GM19395 (cell line): ENCODE measurements around the gene ALDH1A2.
"Not testable (repeated sequence)": the region's sequence is repeated elsewhere in the genome, so short reads cannot be mapped to it uniquely, and the experiment has no call there.

Experiments used
- ATAC-seq: cut with Tn5 transposase; IDR thresholded peaks from one replicate; pipeline ENCODE4 v1.9.1; 2021; ENCODE audit warnings: mild to moderate bottlenecking, moderate library complexity; ENCODE audit not compliant: unreplicated experiment

ALDH1A2 gene

GRCh38 chr15:58065445-58066041 is at the start of gene ALDH1A2:
Gene ALDH1A2, minus strand, starts transcription at chr15:58065711. Its CDS starts 61 bp downstream, at chr15:58065650.
- ATAC-seq, result no peak

GRCh38 chr15:58114812-58115211 is 49.3 kb upstream of the ALDH1A2 start:
- no peak for ATAC-seq

GRCh38 chr15:58114388-58114787 is 48.9 kb upstream of the ALDH1A2 start:
- no peak for ATAC-seq

GRCh38 chr15:58113358-58113757 is 47.8 kb upstream of the ALDH1A2 start:
- not testable (repeated sequence) for ATAC-seq

GRCh38 chr15:58111718-58112104 is 46.2 kb upstream of the ALDH1A2 start:
- ATAC-seq, result no peak

GRCh38 chr15:58110999-58111717 is 45.6 kb upstream of the ALDH1A2 start:
- no peak for ATAC-seq

GRCh38 chr15:58109419-58109818 is 43.9 kb upstream of the ALDH1A2 start:
- ATAC-seq, result no peak

GRCh38 chr15:58108117-58108516 is 42.6 kb upstream of the ALDH1A2 start:
- ATAC-seq, result no peak

GRCh38 chr15:58103482-58103881 is 38.0 kb upstream of the ALDH1A2 start:
- no peak for ATAC-seq

GRCh38 chr15:58096529-58097084 is 31.1 kb upstream of the ALDH1A2 start:
- ATAC-seq, result no peak

- no peak for ATAC-seq
These were observed 29.9 kb upstream of the ALDH1A2 start for GRCh38 chr15:58095415-58095814.

- no peak for ATAC-seq
These were observed 22.4 kb upstream of the ALDH1A2 start for GRCh38 chr15:58087871-58088270.

- no peak for ATAC-seq
These were observed 21.0 kb upstream of the ALDH1A2 start for GRCh38 chr15:58086491-58086890.

- ATAC-seq, result no peak
These were observed 18.0 kb upstream of the ALDH1A2 start for GRCh38 chr15:58083526-58083925.

GRCh38 chr15:58081891-58082290 is 16.4 kb upstream of the ALDH1A2 start:
- ATAC-seq, result no peak

- no peak for ATAC-seq
These were observed 15.9 kb upstream of the ALDH1A2 start for GRCh38 chr15:58081456-58081855.

GRCh38 chr15:58080959-58081358 is 15.4 kb upstream of the ALDH1A2 start:
- not testable (repeated sequence) for ATAC-seq

GRCh38 chr15:58080398-58080797 is 14.9 kb upstream of the ALDH1A2 start:
- no peak for ATAC-seq

- ATAC-seq, result no peak
These were observed 13.1 kb upstream of the ALDH1A2 start for GRCh38 chr15:58078591-58078990.

- ATAC-seq, result no peak
These were observed 11.9 kb upstream of the ALDH1A2 start for GRCh38 chr15:58077427-58077826.

- ATAC-seq, result no peak
These were observed 8.9 kb upstream of the ALDH1A2 start for GRCh38 chr15:58074452-58074851.

- ATAC-seq, result no peak
These were observed 5.4 kb upstream of the ALDH1A2 start for GRCh38 chr15:58070801-58071418.
